ENCODE measurements around the gene TPCN1.

Gene TPCN1

DNA sequence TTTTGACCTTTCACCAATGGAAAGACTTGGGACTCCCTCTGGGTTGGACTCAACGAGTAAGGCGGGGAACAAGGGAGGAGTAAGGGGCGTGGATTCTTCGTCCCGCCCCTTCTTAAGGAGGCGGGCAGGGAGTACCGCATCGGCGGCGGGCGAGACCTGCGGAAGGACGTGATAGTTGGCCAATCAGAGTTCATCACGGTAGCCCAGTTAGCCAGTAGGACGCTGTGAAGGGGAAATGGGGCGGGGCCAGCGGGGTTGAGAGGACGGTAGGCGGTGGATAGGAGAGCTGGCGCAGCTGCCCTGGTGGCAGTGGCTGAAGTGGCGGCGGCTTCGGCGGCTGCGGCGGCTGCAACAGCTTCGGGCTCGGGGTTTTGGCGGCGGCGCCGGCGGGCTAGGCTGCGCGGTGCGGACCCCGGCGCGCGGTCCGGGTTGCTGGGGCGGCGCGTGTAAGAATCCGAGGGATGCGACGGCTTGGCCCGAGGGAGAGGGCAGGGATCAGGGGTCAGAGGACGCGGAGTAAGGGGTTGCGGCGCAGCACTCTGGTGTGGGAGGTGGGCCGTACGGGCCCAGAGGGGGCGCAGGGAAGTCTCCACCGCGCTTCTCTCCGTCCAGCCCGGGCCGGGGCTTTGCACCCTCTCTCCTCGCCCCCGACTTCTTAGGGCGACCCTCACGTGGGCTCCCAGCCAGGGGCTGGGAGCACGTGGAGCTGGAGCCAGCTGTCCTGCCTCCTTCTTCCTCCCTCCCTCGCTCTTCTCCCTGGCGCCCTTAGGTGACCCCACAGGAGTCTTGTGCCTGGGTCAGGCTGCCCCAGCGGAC lies at the start of gene TPCN1:
Gene TPCN1 (plus strand): TSS at position 284 of the 816 bp plus-strand sequence. CDS start 5,389 bp downstream, outside the sequence.
- peak; percentile 99 for DNase-seq

DNA sequence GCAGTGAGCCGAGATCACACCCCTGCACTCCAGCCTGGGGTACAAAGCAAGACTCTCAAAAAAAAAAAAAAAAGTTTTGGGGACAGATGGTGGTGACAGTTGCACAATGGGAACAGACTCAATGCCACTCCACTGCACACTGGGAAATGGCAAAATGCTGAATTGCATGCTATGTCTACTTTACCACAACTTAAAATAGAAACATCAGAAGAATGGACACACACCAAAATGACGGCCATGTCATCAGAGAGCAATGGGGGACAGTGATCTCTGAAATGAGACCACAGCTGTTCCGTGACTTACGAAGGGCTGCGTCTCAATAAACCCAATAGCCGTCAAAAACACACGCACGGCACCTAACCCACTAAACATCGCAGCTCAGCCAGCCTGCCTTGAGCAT lies 49.7 kb upstream of the TPCN1 start:
- no peak for DNase-seq

DNA sequence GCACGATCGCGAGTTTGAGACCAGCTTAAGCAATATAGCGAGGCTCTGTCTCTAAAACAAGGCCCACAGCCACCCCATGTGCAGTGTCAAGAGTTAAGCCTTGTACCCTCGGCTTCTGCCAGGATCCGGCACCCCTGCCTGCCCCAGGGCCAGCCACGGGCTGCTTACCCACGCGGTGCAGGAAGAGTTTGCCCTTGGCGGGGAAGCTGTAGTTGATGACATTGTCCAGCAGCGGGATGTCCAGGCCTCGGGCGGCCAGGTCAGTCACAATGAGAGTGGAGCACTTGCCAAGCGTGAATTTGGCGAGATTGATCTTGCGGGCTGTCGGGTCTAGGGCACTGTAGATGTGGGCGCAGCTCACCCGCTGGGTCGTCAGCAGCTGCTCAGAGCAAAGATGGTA lies 49.1 kb upstream of the TPCN1 start:
- no peak for DNase-seq

DNA sequence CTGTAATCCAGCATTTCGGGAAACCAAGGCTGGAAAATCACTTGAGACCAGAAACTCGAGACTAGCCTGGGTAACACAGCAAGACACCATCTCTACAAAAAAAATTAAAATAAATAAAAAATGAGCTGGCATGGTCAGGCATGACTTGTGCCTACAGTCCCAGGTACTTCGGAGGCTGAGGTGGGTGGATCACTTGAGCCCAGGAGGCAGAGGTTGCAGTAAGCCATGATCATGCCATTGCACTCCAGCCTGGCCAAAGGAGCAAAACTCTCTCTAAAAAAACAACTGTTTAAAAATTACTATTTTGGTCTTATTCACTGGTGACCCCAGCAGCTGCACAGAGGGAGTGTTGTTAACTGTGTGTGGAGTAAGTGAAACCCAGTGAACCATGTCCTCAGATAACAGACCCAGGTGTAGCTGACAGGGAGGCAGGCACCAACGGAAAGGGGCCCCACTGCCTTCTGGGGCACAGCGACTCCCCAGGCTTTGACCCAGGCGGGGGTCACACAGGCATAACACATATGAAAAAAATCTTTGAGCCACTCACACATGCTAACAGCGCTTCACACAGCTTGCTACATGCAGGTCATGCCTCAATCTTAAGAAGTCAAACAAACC lies 48.1 kb upstream of the TPCN1 start:
- no peak for DNase-seq

DNA sequence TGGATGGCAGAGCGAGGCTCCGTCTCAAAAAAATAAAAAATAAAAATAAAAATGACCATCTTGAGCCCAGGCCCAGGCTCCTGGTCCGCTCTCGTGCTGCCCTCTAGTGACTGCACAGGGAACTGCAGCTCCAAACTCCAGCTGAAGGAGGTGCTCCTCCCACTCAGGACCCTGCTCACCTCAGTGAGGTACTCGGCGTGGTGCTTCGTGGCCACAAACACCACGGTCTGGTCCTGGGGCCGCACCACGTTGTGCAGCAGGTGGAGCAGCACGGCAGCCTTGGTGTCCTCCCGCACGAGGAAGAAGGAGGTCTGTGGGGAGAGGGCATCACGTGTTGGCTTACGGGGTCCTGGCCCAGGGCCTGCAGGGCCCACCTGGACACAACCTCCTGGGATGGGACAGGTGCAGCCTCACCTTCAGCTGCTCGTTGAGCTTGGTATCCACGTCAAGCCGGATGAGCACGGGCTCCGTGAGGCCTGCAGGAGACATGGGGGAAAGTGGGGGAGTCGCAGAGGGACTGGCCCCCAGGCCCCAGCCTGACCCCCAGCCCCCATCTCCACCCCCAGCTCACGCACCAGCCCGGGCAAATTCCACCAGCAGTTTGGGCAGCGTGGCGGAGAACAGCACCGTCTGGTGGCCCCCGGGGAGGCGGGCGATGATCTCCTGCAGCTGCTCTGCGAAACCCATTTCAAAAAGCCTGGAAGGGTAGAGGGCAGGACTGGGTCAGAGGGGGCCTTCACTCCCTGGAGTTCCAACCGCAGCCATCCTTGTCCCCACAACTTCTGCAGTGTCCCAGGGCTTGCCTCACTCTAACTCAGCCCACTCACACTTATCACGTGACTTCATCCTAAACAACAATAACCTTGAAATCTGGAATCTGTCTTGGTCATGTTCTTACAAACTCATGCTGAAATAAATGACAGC lies 46.5 kb upstream of the TPCN1 start:
- peak; percentile 79 for DNase-seq

DNA sequence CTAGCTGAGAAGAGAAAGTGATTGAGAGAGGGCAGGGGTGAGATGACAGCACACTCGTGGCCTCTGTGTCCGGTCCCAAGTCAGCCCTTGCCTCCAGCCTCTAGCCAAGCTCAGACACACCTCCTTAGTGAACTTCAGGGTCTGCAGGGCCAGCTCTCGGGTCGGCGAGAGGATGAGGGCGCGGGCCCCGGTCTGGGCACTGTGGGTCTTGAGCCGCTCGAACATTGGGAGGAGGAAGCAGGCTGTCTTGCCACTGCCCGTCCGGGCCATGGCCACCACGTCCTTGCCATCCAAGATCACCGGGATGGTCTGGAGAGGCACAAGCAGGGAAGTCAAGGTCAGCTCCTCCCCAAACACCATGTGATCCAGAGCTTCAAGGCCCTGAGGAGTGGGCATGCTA lies 42.2 kb upstream of the TPCN1 start:
- DNase-seq = no peak

DNA sequence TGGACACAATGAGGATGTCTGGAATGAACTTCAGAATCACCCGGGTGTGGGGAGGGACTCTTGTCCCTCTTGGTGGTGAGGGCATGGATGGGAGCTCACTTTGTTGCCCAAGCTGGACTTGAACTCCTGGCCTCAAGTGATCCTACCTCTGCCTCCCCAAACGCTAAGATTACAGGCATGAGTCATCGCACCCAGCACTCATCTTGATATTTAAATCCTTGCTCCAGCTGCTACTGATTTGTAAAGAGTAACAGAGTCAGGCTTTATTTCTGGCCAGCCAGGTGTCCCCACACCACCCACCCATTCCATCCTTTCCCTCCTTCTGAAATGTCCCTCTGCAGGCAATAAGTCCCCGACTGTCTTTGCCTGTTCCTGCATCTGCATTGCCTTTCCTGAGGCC lies 40.9 kb upstream of the TPCN1 start:
- no peak for DNase-seq

DNA sequence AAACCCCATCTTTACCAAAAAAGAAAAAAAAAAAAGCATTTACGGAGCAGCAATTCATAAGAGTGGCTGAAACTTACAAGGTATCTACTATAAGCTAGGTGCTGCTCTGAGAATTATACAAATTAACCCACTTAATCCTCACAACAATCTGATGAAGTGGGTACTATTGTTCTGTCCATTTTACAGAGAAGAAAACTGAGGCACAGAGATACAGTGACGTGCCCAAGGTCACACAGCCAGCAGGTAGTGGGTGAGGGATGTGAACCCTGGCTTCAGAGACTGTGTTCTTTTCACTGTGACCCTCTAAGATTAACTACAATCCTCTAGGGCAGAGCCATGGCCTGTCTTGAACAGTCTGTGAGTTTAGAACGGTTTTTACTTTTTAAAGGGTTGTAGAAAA lies 39.3 kb upstream of the TPCN1 start:
- no peak for DNase-seq

DNA sequence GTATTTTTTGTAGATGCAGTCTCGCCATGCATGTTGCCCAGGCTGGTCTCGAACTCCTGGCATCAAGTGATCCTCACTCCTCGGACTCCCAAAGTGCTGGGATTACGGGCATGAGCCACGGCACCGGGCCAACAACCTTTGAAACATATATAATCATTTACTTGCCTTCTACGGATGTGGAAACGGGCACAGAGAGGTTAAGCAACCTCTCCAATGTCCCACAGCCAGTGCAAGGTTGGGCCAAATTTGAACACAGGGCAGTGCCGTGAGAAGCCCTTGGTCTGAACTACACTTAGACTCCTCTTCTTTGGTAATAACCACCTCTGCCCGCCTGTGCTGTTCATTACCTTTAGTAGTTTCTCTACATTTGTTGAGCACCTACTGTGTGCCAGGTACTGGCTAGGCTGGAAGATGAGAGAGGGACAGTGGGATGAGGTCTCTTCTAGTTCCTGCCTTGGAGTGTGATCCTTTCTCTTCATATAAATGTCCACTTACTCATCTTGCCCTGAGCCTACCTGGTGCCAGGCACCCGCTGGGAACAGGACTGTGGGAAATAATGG lies 38.2 kb upstream of the TPCN1 start:
- no peak for DNase-seq

DNA sequence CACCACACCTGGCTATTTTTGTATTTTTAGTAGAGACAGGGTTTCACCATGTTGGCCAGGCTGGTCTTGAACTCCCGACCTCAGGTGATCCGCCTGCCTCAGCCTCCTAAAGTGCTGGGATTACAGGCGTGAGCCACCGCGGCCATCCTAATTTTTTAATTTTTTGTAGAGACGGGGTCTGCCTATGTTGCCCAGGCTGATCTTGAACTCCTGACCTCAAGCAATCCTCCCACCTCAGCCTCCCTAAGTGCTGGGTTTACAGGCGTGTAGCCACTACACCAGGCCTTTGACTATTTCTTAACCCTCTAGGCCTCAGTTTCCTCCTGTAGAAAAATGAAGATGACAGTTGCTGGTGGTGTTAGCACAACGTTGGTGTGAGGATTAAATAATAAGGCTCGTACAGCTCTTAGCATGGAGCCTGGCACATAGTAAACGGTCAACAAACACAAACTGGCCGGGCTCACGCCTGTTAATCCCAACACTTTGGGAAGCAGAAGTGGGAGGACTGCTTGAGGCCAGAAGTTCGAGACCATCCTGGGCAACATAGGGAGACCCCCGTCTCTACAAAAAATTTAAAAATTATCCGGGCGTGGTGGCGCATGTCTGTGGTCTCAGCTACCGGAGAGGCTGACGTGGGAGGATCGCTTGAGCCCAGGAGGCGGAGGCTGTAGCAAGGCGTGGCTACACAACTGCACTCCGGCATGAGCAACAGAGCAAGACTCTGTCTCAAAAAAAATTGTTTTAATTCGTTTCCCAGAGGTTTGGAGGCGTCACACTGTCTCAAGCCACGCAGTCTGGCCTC lies 37.0 kb upstream of the TPCN1 start:
- DNase-seq = no peak

DNA sequence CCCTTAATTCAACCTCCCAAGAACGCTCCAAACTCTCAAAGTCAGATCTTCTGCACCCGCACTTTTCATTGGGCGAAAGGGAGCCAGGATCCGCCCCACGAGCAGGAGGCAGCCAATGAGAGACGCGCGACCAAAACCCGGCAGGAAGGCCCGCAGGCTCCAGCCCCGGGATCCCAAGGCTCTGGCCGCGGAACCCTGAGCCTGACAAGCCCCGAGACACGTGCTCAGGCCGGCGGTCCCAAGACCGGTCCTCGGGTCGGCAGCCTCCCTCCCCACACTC lies 36.4 kb upstream of the TPCN1 start:
- DNase-seq = peak; percentile 89

DNA sequence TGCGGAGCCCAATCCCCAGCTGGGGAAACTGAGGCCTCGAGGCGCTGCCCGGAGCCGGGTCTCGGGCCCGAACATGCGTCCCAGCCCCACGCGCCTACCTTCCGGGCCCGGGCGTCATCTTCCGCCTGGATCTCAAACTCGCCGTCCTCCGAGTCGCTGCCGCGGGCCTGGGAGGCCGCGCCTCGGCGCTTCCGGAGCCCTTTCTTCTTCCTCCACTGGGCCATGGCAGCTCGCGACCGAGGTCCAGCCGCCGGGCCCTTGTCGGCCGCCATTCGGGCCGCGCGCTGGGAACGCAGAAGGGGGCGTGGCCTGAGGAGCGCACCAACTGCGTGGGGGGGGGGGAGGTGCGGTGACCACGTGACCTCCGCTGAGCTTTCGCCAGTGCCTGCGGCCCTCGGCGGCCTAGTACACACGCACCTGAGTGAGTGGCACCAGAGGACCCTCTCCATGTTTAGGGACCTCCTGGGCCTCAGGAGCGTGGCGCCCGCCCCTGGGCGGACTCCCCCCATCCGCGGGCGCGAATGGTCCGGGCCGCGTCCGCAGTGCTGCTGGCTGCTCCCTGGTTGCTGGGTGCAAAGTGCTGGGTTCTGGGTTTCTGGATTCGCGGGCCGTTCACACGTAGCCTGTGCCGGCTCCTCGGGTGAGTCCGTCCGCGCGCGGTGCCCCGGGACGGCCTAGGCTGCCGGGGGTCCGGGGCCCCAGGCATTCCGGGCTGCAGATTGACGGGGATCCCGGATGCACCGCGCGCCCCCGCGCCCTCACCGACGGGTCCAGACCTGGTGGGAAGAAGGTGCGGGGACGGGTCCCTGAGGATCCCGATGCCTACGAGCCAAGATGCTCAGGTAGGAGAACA lies 35.9 kb upstream of the TPCN1 start, which contains the start of the genes DDX54 and RITA1:
Gene DDX54 (minus strand): TSS at position 299 of the 853 bp plus-strand sequence. CDS start 27 bp downstream, at position 272.
Gene RITA1 (plus strand): TSS at position 542 of the 853 bp plus-strand sequence. CDS start 1,026 bp downstream, outside the sequence.
- peak; percentile 82 for DNase-seq

DNA sequence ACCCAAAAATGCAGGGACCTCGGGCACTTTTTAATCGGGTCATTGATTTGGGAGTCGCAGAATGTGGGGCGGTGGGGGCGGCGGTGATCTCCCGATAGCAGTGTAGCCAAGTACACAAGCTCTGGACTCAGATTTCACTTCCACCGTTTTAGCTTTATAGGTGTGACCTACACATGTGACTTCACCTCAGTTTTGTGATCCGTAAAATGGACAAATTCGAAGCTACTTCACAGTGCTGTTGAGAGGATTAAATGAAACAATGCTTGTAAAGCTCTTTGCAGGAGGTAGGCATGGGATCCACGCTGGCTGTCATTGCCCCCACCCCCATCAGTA lies 35.3 kb upstream of the TPCN1 start:
- DNase-seq = no peak

DNA sequence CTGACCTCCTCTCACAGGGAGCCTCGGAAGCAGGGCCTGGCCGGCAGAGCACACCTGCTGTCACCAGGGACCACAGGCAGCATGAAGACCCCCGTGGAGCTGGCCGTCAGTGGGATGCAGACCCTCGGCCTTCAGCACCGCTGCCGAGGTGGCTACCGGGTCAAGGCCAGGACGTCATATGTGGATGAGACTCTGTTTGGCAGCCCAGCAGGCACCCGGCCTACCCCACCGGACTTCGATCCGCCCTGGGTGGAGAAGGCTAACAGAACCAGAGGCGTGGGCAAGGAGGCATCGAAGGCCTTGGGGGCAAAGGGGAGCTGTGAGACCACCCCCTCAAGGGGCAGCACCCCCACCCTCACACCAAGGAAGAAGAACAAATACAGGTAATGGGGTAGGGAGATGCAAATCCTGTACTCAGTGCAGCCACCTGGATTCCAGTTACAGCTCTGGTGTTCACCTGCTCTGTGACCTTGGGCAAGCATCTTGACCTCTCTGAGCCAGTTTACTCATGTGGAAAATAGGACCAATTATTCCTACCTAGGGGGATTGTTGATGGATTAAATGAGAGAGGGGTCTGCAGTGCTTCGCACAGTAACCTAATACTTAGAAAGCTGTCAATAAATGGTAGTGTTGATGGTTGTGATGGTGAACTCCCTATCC lies 34.5 kb upstream of the TPCN1 start:
- no peak for DNase-seq

DNA sequence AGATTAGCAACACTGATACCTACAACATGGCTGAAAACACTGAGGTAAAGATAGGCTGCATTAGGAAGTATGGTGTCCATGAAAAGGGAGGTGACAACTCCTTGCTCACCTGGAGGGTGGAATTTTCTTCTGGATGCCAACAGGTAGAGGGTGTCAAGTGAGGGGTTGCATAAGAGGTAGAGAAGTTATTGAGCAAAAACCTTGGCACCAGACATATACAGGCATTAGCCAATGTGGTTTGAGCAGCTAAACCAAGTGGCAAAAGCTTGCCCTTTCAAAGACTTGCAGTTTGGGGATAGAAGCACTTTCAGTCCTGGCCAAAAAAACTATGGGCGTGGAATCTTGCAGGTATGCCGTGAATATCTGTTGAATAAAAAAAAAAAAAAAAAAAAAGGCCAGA lies 31.9 kb upstream of the TPCN1 start:
- DNase-seq = no peak

DNA sequence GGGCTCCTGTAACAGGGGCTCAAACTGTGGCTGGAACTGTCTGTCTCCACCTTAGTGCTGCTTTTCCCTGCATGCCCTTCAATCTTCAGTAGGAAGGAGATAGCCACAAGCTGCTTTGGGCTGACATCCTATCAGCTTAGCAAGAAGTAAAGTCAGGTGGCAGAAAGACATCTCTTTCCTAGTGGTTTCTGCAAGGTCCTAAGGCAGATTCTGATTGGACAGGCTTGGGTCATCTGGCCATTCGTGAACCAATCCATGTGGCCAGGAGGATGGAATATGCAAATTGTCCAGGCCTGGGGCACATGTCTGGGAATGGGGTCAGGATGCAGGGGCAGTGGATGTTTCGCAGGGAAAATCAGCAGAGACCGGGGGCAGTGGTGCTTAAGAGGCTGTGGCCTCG lies 30.5 kb upstream of the TPCN1 start:
- no peak for DNase-seq

DNA sequence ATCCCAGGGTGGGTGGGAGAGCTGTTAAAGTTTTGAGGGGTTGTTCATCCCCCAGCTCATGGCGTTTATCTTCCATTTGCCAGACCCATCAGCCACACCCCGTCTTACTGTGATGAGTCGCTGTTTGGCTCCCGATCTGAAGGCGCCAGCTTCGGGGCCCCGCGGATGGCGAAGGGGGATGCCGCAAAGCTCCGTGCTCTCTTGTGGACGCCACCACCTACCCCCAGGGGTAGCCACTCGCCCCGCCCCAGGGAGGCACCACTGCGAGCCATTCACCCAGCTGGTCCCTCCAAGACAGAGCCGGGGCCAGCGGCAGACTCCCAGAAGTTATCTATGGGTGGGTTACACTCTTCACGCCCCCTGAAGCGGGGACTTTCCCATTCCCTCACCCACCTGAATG lies 30.0 kb upstream of the TPCN1 start:
- DNase-seq = no peak

DNA sequence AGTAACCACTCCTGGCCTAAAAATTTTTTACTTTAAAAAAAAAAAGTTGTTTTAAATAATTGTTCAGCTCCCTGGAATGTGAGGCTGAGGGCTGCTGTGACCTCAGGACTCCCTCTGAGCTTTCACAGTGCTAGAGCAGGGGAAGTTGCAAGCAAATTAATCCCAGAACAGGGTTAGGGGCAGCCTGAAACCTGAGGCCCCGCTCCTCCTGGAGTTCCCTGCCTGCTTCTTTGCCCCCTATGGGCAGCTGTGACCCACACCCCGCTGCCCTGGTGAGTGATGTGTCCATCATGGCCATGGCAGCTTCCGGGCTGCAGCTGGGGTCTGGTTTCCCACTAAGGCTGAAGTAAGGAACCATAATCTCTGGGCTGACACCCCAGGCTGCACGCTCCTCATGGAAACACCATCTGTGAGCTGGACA lies 26.3 kb upstream of the TPCN1 start:
- DNase-seq = no peak

DNA sequence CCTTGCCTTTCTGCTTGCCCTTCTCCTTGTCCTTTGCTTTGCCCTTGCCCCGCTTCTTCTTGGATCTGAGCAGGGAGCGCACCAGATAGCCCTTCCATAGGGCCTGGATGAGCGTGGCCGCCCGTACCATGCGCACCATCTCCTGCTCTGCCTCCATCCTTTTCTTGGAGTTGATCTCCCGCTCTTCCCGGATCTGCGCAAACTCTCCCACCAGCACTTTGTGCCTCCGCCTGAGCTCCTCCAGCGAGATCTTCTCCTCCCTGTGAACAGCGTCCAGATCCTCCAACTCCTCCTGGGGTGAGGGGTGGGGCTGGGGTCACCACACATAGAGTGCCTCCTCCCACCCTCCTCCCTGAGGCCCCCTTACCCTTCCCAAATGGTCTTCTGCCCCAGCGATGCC lies 25.7 kb upstream of the TPCN1 start:
- DNase-seq = no peak

DNA sequence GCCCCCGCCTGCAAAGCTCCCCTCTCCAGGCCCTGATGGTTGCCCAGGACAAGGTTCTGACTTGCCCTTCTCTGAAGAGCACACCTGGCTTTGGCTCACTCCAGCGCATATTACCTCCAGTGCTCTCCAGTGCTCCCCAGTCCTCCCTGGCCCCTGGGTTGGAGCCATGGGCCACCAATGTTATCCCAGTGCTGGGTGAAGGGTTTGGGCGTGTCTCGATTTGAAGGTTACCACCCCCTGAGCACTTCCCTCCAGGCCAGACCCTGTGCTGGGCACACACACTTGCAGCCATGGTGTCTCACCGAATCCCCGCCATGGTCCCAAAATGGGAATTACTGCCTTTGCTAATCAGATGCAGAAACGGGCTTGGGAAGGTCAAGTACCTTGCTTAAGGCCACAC lies 24.7 kb upstream of the TPCN1 start:
- no peak for DNase-seq

DNA sequence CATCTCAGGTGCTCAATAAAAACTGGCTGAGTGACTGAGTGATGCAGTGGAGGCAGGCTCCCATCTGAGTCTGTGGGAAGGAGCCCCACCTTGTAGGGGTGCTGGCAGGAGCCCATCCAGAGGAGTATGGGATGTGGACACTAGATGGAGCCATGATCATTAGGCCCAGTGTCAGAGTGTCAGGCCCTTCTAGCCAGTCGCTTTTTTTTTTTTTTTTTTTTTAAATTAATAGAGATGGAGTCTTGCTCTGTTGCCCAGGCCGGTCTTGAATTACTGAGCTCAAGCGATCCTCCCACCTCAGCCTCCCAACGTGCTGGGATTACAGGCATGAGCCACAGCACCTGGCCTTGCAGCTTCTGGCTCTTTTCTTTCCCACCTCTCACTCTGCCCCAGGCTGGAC lies 24.3 kb upstream of the TPCN1 start:
- peak; percentile 46 for DNase-seq
